ENCODE measurements around the gene KCTD20.

DNA sequence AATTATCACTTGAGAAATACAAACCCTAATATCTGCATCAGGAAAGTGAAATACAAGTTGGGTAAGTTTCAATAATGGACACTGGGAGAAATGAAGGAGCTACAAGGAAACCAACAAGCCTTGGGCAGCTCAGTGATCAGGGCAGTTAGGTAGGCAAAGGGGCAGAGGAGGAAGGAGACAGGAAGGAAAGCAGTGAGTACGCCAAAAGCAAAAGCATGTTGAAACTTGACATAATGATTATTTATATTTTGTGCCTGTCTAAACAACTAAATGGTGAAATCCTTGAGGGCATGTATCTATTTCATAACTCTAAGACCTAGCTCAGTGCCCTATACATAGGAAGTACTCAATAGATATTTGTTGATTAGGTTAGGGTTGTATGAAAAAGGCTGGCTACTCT is 23.5 kb upstream of the KCTD20 start:
- TF ChIP-seq, protein P1, sequence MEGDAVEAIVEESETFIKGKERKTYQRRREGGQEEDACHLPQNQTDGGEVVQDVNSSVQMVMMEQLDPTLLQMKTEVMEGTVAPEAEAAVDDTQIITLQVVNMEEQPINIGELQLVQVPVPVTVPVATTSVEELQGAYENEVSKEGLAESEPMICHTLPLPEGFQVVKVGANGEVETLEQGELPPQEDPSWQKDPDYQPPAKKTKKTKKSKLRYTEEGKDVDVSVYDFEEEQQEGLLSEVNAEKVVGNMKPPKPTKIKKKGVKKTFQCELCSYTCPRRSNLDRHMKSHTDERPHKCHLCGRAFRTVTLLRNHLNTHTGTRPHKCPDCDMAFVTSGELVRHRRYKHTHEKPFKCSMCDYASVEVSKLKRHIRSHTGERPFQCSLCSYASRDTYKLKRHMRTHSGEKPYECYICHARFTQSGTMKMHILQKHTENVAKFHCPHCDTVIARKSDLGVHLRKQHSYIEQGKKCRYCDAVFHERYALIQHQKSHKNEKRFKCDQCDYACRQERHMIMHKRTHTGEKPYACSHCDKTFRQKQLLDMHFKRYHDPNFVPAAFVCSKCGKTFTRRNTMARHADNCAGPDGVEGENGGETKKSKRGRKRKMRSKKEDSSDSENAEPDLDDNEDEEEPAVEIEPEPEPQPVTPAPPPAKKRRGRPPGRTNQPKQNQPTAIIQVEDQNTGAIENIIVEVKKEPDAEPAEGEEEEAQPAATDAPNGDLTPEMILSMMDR (IDR thresholded peaks at IDR 0.05) = no peak
- TF ChIP-seq POLR2A (IDR thresholded peaks at IDR 0.05) = no peak
